OCI-LY1 (cell line): Measurements from ENCODE around the gene SESN1.

Experiments
- CTCF ChIP-seq: fragments of 200-600 bp; sonication (generic), shearing (Covaris generic); IDR thresholded peaks from 2 replicates; pipeline ENCODE4 v1.5.1; 2017; ENCODE audit warnings: mild to moderate bottlenecking, antibody characterized with exemption, low read length, moderate library complexity, mixed read lengths
- EZH2 ChIP-seq: fragments of 200-600 bp; sonication (generic), shearing (Covaris generic); IDR thresholded peaks from 2 replicates; pipeline ENCODE4 v1.8.0; 2017; ENCODE audit warnings: borderline replicate concordance, mixed run types, mild to moderate bottlenecking, antibody characterized with exemption, low read length, moderate library complexity, mixed read lengths

DNA sequence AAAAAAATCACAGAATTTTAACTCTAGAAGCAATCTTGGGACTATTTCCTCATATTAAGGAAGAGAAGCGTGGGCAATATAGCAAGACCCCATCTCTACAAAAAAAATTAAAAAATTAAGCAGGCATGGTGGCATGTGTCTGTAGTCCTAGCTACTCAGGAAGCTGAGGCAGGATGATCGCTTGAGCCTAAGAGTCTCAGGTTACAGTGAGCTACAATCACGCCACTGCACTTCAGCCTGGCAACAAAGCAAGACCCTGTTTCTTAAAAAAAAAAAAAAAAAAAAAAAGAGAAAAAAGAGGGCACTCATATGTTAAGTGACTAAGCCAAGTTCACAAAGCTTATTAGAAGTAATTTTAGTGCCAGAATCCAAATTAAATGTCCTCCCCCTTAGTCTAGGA is 100.8 kb downstream of the SESN1 start:
- TF ChIP-seq CTCF (no peak), EZH2 (no peak)
